ENCODE measurements around the gene LEF1. TPM values are rescaled to one million over a fixed set of nuclear protein-coding genes. Genes with fewer than 3 reads are reported as not detected.

LEF1 gene
- total and polyA plus RNA-seq, 2 of the 8 experiments (the other 6 are each of a cell fraction or from before 2014, with no cell fraction given): 2.6 to 5.2 TPM

DNA sequence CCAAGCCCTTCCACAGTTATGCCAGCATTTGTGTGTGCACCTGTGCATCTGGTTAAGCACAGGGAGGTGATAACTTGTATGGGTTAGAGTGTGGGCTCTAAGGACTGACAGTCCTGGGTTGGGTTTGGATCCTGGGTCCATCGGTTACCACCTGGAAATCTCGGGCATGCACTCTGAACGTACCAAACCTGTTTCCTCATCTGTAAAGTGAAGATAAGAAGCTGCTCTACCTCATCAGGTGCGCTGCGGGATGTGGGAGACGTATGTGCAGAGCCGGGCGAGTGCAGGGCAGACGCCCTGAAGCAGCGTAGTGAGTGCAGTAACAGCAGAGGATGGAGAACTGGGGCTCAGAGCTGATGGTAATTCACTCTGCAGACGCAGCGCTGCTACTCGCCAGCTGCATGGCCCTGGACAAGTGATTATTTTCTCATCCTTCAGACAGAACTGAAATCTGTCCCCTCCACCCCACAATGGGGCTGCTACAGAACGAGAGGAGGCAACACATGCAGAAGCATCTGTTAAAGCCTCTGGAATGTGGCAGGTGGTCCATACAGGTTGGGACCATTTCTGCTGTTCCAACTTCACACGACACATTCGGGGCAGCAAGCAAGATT, 114.6 kb downstream of the LEF1 start:
- FAIRE-seq (no peak), DNase-seq (ENCODE audit: low read depth in 1 of 2, low spot score in 2 of 2) (no peak)
- no peak overlapping the region for H2BK20ac ChIP-seq (ENCODE audit: low read length)
- 0 out of 7 replicates have a peak, but pooled peaks cover 0 to 2% (median 0%) of the 10 kb centered on the region in 4 experiments for H3K27me3 ChIP-seq (replicated peaks in 1 of 4; ENCODE audit: control insufficient read depth in 3 of 4, extremely low read depth in 1 of 4, insufficient read depth in 3 of 4, low read length in 3 of 4)
- H2AK5ac ChIP-seq (ENCODE audit: low read depth, low read length): no peak overlapping the region
- no peak overlapping the region for H3K23ac ChIP-seq (ENCODE audit: insufficient read length)
- WGBS, 2 experiments (ENCODE audit: extremely low coverage in 1 of 2, insufficient coverage in 1 of 2, insufficient read length in 1 of 2, insufficient replicate concordance in 2 of 2, low coverage in 1 of 2, low lambda C conversion rate in 2 of 2, missing lambda C conversion rate in 1 of 2): 91% methylated on average over 16 of the region's 16 CpGs; no CpG with 5 or more reads in 1 of the 2 experiments
- H3K9me3 ChIP-seq (ENCODE audit: insufficient read depth in 2 of 2, low read depth in 1 of 2, low read length in 1 of 2): no peaks in the 10 kb centered on the region
- H3K4me2 ChIP-seq (ENCODE audit: insufficient read depth in 1 of 2, low read depth in 2 of 2, low read length in 2 of 2): no peak overlapping the region
- H2BK120ac ChIP-seq (replicated peaks; ENCODE audit: low read depth, low read length): no peak overlapping the region
- H3K9ac ChIP-seq (replicated peaks in 1 of 4; ENCODE audit: extremely low read depth in 1 of 4, low read depth in 3 of 4, low read length in 3 of 4): no peak overlapping the region
- no peak overlapping the region for H2AFZ ChIP-seq (ENCODE audit: low read length)
- H4K91ac ChIP-seq (replicated peaks; ENCODE audit: insufficient read length, low read length): no peak overlapping the region
- no peak overlapping the region; the same call in 1 of the 2 replicates for H4K8ac ChIP-seq (ENCODE audit: extremely low read depth, insufficient read depth, low read length)
- no peak overlapping the region for H3K56ac ChIP-seq (replicated peaks; ENCODE audit: insufficient read length, low read depth, low read length)
- POLR2A ChIA-PET (ENCODE audit: partially characterized antibody): no interaction called here
- no peak overlapping the region for H3K4me3 ChIP-seq (ENCODE audit: extremely low read depth in 1 of 4, insufficient read depth in 2 of 4, low read depth in 3 of 4, low read length in 4 of 4)
- no peak overlapping the region for H2BK12ac ChIP-seq (ENCODE audit: low read depth, low read length)
- H3K4ac ChIP-seq (replicated peaks; ENCODE audit: insufficient read length, low read depth, low read length): no peak overlapping the region
- H2BK5ac ChIP-seq (ENCODE audit: low read depth, low read length): no peak overlapping the region
- no peaks in the 10 kb centered on the region for H3K79me1 ChIP-seq (ENCODE audit: low read depth, low read length)
- H4K20me1 ChIP-seq (replicated peaks in 1 of 2; ENCODE audit: control insufficient read depth in 1 of 2, insufficient read depth in 2 of 2, low read length in 2 of 2): no peaks in the 10 kb centered on the region
- no peak overlapping the region for H3K18ac ChIP-seq (ENCODE audit: extremely low read depth, low read length)
- peaks cover 0 to 3% (median 2%) of the 10 kb centered on the region in 4 experiments; a peak in 4 of 7 replicates for H3K4me1 ChIP-seq (replicated peaks in 1 of 4; ENCODE audit: control insufficient read depth in 3 of 4, insufficient read depth in 4 of 4, low read length in 3 of 4)
- no peaks in the 10 kb centered on the region for H3K79me2 ChIP-seq (ENCODE audit: control insufficient read depth in 1 of 2, insufficient read depth in 2 of 2, low read length in 2 of 2)
- no peak overlapping the region for H2BK15ac ChIP-seq (ENCODE audit: low read length)
- H3K23me2 ChIP-seq (ENCODE audit: low read depth, low read length): no peaks in the 10 kb centered on the region
- no peak overlapping the region for H3K14ac ChIP-seq (ENCODE audit: insufficient read length)
- CTCF ChIA-PET (ENCODE audit: partially characterized antibody): interaction anchor here (0.5 to 2.0 kb wide), 5 partner anchors 11 to 317 kb away, joined by 3 to 7 read pairs (median 4); no protein-coding TSS in a partner anchor
- no peak overlapping the region for H3K27ac ChIP-seq (ENCODE audit: low read depth, low read length)
- no peak overlapping the region for H4K5ac ChIP-seq (ENCODE audit: insufficient read length, low read depth, low read length)
- no peaks in the 10 kb centered on the region for H3K36me3 ChIP-seq (ENCODE audit: control insufficient read depth in 2 of 4, insufficient read depth in 4 of 4, low read length in 3 of 4)
- TF ChIP-seq JUN (IDR thresholded peaks at IDR 0.05; ENCODE audit: low read depth, low read length) (no peak), NANOG (IDR thresholded peaks at IDR 0.05; ENCODE audit: insufficient read depth, low read depth, low read length, poor library complexity, severe bottlenecking) (no peak), JUND (IDR thresholded peaks at IDR 0.05; ENCODE audit: low read length) (no peak), ATF2 (IDR thresholded peaks at IDR 0.05; ENCODE audit: low read length) (no peak), GTF2F1 (IDR thresholded peaks at IDR 0.05; ENCODE audit: borderline replicate concordance, low read depth, low read length) (no peak), PHF8 (conservative IDR thresholded peaks at IDR 0.05; ENCODE audit: low read depth, low read length) (no peak), KDM1A (IDR thresholded peaks at IDR 0.05; ENCODE audit: borderline replicate concordance, low read length) (no peak), MAFK (IDR thresholded peaks at IDR 0.05; ENCODE audit: low read depth, low read length) (no peak), CHD2 (IDR thresholded peaks at IDR 0.05; ENCODE audit: low read length) (no peak), NRF1 (IDR thresholded peaks at IDR 0.05; ENCODE audit: low read depth, low read length) (no peak)

Measured in H1 (cell line).